ENCODE results near the gene HMBS. TPM values are rescaled to one million over a fixed set of nuclear protein-coding genes. Genes with fewer than 3 reads are reported as not detected.

Gene HMBS
- total RNA-seq, 1 donor from 2014 or later, result 19.5 TPM

DNA sequence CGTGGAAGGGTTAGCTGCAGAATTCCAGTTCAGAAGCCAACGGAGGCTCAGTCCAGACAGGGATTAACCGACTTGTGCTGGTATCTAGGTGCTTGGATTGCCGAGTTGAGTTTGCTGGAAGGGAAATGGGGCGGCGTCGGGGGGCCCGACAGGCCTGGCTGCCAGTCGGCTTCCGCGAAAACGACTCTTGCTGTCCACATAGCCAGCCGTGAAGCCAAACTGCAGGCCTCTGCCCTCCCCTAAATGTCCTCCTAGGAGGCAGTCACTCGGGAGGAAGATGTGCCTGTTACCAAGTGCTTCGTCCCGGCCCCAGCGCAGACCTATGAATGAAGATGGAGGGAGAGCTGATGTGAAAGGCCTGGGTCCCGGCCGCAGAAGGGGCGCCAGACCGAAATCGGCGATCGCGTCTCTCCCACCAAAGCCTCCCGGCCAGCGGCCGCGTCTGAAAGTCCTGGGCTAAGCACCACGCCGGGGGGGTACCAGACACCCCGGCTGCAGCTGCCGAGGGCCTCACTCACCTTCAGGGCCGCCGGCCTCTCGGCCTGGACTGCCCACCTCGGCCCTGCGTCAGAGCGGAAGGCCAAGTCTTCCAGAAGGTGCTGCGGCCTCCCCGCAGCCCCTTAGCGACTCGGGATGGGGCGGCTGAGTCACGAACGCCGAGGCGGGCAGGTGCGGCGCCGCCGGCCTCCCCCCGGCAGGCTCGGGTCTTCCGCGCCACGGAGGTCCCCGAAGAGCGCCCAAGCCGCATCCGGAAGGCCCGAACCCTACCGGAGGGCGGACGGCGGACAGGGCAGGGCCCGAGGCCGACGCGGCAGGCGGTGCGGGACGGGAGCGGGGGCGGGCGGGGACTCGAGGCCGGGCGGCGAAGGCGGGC is 9.5 kb downstream of the HMBS start:
- DNase-seq (peak; percentile 77), ATAC-seq (peak; percentile 44)
- Histone ChIP-seq H3K27ac (peak overlapping the region; percentile 90), H3K4me1 (peaks cover 16% of the 10 kb centered on the region), H3K4me3 (peak overlapping the region; percentile 77), H3K27me3 (no peaks in the 10 kb centered on the region), H3K36me3 (peaks cover 25% of the 10 kb centered on the region), H3K9me3 (no peaks in the 10 kb centered on the region)
- TF ChIP-seq, protein P1, sequence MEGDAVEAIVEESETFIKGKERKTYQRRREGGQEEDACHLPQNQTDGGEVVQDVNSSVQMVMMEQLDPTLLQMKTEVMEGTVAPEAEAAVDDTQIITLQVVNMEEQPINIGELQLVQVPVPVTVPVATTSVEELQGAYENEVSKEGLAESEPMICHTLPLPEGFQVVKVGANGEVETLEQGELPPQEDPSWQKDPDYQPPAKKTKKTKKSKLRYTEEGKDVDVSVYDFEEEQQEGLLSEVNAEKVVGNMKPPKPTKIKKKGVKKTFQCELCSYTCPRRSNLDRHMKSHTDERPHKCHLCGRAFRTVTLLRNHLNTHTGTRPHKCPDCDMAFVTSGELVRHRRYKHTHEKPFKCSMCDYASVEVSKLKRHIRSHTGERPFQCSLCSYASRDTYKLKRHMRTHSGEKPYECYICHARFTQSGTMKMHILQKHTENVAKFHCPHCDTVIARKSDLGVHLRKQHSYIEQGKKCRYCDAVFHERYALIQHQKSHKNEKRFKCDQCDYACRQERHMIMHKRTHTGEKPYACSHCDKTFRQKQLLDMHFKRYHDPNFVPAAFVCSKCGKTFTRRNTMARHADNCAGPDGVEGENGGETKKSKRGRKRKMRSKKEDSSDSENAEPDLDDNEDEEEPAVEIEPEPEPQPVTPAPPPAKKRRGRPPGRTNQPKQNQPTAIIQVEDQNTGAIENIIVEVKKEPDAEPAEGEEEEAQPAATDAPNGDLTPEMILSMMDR (IDR thresholded peaks at IDR 0.05), result peak; percentile 9
- intact Hi-C loops (cut with DNase I), result no loop called here

DNA sequence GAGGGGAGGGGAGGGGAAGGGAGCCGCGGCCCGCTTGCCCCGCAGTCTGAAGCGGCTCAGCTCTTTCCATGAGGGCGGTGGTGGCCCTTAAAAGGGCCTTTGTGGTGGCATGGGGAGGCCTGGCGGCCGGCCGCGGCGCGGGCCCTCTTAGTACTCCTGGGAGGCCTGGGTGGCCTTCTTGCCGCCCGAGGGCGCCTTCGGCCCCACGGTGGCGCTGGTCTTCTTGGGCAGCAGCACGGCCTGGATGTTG is 10.1 kb downstream of the HMBS start:
- DNase-seq (peak; percentile 94), ATAC-seq (peak; percentile 89)
- TF ChIP-seq, protein P1 (IDR thresholded peaks at IDR 0.05), result peak; percentile 69
- Histone ChIP-seq H3K4me1 (peaks cover 16% of the 10 kb centered on the region), H3K4me3 (peak overlapping the region; percentile 77), H3K27me3 (no peaks in the 10 kb centered on the region), H3K9me3 (no peaks in the 10 kb centered on the region), H3K36me3 (peaks cover 25% of the 10 kb centered on the region), H3K27ac (peak overlapping the region; percentile 90)
- intact Hi-C loops (cut with DNase I), result no loop called here

DNA sequence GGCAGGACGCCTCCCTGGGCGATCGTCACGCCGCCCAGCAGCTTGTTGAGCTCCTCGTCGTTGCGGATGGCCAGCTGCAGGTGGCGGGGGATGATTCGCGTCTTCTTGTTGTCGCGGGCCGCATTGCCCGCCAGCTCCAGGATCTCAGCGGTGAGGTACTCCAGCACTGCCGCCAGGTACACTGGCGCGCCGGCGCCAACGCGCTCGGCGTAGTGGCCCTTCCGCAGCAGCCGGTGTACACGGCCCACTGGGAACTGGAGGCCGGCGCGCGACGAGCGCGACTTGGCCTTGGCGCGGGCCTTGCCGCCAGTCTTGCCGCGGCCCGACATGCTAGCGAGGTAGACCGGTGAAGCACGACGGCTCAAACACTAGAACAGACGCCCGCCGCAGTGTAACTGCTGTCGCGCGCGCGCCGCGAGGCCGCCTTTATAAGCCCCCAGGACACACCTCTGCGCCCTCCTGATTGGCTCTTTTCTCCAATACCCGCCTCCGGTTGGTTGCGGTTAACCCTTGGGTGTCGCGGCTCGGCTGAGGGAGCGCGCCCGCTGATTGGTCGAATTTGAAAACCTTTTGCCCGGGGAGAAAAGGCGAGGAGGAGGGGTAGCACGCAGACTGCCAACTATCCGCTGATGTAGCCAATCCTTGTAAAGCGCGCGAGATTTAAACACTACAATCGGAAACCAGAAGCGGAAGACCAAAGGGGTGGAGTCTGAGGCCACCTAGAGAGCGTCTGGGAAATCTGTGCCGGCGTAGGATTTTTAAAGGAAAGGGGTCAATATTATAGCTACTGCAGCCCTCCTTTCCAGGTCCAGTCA is 10.6 kb downstream of the HMBS start:
- Histone ChIP-seq H3K27ac (peak overlapping the region; percentile 90), H3K27me3 (no peaks in the 10 kb centered on the region), H3K4me3 (peak overlapping the region; percentile 77), H3K36me3 (peaks cover 25% of the 10 kb centered on the region), H3K4me1 (peaks cover 20% of the 10 kb centered on the region), H3K9me3 (no peaks in the 10 kb centered on the region)
- intact Hi-C loops (cut with DNase I), result no loop called here
- ATAC-seq (peak; percentile 94), DNase-seq (peak; percentile 98)
- TF ChIP-seq, protein P1 (IDR thresholded peaks at IDR 0.05), result no peak

DNA sequence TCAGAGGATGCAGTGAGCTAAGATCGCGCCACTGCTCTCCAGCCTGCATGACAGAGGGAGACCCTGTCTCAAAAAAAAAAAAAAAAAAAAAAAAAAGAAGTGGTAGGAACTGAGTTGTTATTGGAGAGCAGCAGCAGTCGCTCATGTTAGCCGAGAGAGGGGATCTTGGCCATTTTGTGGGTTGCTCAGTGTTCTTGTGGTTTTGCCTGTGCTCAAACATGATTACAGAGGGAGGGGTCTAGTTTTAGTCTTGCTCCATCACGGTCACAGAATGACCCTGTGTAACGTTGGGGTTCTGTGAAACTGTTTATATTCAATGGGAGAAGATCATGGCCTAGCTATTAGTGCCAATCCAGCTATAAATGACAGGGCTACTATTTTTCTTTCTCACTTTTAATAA is 15.0 kb downstream of the HMBS start:
- no peaks in the 10 kb centered on the region for H3K27me3 ChIP-seq
- TF ChIP-seq, protein P1 (IDR thresholded peaks at IDR 0.05), result no peak
- peaks cover 22% of the 10 kb centered on the region for H3K36me3 ChIP-seq
- H3K4me1 ChIP-seq, result peaks cover 16% of the 10 kb centered on the region
- H3K4me3 ChIP-seq, result no peak overlapping the region
- intact Hi-C loops (cut with DNase I), result no loop called here
- DNase-seq, result no peak
- no peak overlapping the region for H3K27ac ChIP-seq
- H3K9me3 ChIP-seq, result no peaks in the 10 kb centered on the region
- ATAC-seq, result no peak

DNA sequence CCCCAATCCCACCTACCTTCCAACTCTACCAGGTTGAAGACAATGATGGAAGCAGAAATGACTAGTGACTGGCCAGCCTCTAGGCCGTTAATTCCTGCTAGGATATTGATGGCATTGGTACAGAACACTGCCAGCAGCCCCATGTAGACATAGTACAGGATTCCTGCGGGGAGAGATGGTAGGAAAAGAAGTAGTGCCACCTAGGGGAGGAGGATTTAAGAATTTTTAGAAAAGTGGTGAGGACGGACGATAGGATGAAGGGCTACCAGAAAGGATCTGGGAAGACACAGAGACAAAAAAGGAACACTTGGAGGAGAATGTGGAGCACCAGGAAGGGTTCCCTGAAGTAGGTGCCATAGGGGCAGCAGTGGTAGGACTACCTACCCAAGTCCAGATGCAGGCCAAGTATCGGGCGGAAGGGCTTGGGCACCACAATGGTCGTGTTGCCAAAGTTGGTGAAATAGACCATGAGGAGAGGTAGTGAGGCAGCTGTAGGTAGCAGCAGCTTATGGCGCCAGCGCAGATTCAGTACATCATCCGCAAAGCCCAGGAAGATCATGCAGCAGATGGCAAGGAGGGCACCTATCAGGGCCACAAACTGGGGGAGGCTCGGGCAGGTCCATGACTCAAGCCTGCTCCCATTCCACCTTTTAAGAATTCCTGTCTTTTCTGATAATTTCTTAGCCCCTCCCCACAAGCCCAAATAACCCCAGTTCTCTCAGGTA is 15.7 kb downstream of the HMBS start:
- peaks cover 16% of the 10 kb centered on the region for H3K4me1 ChIP-seq
- no peak for DNase-seq
- no peak overlapping the region for H3K27ac ChIP-seq
- TF ChIP-seq, protein P1 (IDR thresholded peaks at IDR 0.05), result peak; percentile 30
- H3K9me3 ChIP-seq, result no peaks in the 10 kb centered on the region
- intact Hi-C loops (cut with DNase I), result no loop called here
- peaks cover 22% of the 10 kb centered on the region for H3K36me3 ChIP-seq
- no peak for ATAC-seq
- no peaks in the 10 kb centered on the region for H3K27me3 ChIP-seq
- peak overlapping the region; percentile 93 for H3K4me3 ChIP-seq

Measured in upper lobe of right lung (tissue), 1 donor.